Left hindlimb (tissue), 1 donor: ENCODE data around the gene IQGAP3.
"Not testable (repeated sequence)": the region's sequence is repeated elsewhere in the genome, so short reads cannot be mapped to it uniquely, and the experiment has no call there.

Source experiments
- DNase-seq: peaks from one replicate; pipeline ENCODE4 v3.0.0-alpha.2; 2018

The IQGAP3 gene

DNA sequence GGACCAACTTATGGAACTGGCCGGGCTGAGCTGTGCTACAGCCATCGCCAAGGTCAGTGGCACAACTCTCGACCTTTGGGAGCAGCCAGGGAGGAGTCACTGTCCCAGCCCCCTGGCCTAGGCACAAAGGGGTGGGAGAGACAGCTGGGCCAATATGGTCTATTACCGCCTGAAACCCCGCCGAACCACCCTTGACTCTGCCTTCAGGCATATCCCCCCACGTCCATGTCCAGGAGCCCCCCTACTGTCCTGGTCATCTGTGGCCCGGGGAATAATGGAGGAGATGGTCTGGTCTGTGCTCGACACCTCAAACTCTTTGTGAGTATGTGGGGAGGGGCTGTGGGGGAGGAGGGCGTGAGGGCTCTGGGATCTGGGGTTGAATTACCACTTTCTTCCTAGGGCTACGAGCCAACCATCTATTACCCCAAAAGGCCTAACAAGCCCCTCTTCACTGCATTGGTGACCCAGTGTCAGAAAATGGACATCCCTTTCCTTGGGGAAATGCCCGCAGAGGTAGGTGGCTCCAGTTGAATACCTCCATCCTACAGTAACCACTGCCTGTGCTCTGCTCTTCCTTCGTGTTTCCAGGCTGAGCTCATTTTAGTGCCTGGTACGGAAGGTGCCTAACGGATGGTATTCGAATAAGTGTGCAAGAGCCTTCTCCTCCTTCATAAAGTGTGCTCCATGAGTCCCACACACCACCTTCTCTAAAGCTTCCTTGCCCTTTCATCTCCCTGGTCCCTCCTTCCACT lies 20.0 kb upstream of the IQGAP3 start:
- no peak for DNase-seq

DNA sequence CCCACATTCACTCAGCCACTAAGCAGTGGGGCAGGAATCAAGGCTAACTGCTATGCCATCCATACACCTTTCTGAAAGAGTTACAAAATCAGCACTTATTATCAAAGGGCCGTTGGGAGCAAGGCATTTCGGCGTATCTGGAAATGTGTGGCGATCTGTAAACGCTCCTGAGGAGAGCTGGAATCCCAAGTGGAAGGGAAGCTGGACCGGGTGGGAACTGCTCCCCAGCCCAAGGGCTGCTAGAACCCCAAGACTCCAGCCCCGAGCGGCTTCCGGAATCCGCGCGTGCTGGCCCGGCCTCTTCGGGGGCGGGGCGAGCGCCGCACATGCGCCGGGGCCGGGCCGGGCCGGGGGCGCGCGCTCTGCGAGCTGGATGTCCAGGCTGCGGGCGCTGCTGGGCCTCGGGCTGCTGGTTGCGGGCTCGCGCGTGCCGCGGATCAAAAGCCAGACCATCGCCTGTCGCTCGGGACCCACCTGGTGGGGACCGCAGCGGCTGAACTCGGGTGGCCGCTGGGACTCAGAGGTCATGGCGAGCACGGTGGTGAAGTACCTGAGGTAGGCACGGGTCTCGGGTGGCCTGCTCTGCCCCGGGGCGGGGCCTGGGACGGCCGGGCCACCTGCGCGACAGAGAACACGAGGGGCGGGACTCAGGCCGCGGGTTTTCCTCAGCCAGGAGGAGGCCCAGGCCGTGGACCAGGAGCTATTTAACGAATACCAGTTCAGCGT lies 19.2 kb upstream of the IQGAP3 start, which contains the start of gene NAXE:
NAXE (plus strand) TSS at position 345 of the 726 bp plus-strand sequence; CDS start at position 374, 29 bp downstream.
- DNase-seq = peak; percentile 81

DNA sequence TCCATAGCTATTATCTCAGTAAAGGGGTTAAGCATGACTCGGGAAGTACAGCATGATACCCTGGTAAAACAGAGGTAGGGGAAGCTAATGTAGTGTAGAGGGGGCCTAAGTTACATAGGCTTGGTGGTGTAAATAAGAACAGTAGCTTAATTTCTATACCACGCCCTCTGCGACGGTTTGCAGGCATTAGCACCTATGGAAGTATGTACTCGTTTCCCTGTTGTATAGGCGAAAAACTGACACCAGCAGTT lies 18.7 kb upstream of the IQGAP3 start:
- DNase-seq = no peak

DNA sequence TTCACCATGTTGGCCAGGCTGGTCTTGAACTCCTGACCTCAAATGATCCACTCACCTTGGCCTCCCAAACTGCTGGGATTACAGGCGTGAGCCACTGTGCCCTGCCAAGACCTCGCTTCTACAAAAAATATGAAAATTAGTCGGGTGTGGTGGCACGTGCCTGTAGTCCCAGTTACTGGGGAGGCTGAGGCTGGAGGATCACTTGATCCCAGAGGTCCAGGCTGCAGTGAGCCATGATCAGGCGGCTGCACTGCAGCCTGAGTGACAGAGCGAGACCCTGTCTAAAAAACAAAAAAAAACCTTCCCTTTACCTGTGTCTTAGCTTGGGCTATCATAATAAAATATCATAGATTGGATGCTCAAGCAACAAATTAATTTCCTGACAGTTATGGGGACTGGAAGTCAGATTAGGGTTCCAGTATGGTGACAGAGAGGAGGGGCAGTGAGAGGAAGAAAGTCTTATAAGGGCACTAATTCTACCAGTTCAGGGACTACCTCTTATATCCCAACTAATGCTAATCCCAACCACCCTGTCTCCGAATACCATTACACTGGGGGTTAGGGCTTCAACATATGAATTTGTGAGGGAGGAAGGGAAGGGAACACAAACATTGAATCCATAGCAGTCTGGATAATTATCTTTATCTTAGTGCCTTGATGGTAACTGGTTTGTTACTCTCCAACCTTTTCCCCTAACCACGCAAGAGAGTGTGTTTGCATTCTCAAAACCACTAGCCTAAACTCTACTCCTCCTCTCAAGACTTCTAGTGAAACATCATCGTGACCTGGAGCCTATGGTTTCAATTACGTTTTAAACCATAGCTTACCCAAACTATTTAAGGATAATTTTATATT lies 18.2 kb upstream of the IQGAP3 start:
- no peak for DNase-seq

DNA sequence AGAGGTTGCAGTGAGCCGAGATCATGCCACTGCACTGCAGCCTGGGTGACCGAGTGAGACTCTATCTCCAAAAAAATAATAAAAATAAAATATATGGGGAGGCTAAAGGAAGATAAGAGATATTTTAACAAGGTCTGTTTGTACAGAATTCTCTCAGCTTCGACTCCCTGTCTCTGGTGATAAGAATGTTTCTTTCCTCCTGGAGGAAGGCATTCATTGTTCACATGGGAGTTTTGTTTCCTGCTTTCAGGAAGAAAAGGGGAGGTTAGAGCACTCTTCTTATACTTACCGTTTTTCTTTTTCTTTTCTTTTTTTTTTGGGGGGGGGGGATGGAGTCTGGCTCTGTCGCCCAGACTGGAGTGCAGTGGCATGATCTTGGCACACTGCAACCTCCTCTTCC lies 17.2 kb upstream of the IQGAP3 start:
- no peak for DNase-seq

DNA sequence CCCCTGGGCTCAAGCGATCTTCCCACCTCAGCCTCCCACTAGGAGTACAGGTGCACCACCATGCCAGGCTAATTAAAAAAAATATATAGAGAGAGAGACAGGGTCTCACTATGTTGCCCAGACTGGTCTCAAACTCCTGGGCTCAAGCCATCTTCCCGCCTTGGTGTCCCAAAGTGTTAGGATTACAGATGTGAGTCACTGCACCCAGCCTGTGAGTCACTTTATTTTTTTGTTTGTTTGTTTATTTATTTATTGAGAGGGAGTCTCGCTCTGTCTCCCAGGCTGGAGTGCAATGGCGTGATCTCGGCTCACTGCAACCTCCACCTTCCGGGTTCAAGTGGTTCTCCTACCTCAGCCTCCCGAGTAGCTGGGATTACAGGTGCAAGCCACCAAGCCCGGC lies 15.6 kb upstream of the IQGAP3 start:
- not testable (repeated sequence) for DNase-seq

DNA sequence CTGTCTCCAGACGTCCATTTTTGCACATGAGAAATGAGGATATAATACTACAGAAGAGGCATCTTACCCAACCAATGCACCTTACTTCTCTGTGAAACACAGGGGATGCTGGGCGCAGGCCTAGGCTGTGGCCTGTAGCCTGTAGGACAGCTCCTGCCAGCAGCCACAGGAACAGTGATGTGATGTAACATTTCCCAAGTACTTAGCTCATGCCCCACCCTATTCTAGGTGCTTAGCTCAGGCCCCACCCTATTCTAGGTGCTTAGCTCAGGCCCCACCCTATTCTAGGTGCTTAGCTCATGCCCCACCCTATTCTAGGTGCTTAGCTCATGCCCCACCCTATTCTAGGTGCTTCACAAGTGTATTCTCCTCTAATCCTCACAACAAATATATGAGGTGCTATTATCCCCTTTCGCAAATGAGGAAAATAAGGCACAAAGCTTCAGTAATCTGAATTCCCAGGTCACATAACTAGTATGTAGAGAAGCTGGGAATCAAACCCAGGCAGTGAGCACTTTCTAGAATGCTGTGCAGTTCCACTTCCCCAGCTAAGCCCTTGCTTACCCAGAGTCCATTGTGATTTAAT lies 14.6 kb upstream of the IQGAP3 start:
- no peak for DNase-seq

DNA sequence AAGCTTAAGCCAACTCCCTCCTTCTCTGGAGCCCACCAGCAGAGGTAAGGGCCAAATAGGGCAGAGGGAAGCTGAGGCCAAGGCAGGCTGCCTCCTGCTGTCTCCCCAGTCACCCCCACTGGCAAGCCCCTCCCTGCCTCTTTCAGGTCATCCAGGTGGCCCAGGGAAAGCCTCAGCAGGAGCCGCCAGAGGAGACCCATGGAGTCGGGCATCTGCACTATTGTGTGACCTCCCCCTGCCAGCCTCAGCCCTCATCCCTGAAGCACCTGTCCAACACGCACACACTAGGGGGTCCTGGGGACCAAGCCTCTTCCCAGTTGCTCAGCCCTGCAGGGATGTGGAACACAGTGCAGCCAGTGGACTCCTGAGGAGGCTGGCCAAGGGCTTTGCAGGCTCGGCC lies 14.0 kb upstream of the IQGAP3 start:
- no peak for DNase-seq

DNA sequence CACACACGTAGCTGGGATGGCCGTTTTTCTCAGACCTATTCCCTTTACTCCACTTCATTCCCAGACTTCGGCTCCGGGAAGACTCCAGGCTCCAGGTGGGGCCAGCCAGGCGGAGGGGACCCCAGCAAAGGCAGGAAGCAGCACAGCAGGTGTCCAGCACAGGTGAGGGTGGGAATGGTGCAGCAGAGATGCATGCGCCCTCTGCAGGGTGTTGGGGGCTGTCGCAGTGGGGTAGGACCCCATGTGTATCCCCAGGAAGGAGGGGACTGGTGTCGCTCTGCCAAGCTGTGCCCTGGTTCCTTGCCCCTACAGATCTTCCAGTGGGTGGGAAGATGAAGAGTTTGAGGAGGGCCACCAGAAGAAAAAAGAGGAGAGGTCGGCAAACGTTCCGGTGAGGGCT lies 12.4 kb upstream of the IQGAP3 start:
- DNase-seq = no peak

DNA sequence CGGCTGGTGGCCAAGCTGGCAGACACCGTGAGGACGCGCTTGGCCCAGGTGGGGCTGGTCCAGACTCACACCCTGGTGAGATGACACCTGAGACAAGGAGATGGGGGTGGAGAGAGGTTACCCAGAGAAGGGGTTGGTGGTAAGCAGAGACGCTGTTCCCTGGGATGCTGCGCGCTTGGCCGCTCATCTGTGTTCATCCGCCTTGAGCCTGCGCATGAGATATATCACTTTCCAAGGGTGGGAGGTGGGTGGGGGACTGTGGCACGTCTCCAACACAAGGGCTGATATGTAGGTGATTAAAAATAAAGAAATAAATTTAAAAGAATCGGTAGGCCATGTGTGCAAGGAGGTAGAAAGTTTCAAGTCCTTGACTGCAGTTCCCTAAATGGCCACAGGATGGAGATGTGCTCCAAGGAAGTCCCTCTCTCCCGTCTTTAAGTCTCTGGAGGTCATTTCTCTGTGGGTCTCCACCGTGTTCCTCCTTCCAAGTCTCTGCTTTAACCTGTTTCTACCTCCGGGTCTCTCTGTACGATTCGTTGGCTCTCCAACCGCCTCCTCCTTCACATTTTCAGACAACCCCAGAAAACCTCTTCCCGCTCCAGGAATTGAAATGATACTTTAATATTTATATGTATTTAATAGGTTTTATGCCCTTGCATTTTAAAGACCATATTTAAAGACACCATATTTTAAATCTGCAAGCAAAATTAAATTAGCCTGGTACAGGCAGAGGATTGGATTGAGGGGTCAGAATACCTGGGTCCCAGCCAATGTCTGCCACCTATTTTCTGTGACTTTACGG lies 11.7 kb upstream of the IQGAP3 start:
- DNase-seq = peak; percentile 55

DNA sequence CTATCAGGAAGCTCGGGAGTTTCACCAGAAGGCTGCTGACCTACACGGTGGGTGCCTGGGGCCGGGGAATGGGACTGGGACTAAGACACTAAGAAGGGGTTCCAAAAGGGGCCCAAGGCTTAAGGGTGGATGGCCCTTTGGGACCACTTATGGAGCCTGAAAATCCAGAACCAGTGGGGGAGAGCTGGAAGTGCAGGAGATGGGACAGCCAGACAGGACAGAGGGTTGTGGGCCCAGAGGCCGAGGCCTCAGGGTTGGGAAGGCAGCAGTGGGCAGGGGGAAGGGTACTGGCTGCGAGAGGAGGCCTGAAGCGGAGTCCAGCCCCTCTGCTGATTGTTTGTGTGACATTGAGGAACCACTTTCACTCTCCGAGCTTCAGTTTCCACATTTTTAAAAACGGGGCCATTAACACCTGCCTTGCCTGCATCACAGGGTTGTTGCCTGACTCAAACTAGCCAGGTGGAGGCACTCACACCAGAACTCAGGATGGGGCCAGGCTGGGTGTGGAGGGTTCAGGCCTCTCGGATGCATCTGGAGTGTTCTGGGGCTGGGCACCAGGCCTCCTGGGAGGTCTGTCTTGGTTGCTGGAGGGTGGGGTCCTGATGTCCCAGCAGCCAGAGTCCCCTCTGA lies 10.1 kb upstream of the IQGAP3 start:
- DNase-seq = no peak

DNA sequence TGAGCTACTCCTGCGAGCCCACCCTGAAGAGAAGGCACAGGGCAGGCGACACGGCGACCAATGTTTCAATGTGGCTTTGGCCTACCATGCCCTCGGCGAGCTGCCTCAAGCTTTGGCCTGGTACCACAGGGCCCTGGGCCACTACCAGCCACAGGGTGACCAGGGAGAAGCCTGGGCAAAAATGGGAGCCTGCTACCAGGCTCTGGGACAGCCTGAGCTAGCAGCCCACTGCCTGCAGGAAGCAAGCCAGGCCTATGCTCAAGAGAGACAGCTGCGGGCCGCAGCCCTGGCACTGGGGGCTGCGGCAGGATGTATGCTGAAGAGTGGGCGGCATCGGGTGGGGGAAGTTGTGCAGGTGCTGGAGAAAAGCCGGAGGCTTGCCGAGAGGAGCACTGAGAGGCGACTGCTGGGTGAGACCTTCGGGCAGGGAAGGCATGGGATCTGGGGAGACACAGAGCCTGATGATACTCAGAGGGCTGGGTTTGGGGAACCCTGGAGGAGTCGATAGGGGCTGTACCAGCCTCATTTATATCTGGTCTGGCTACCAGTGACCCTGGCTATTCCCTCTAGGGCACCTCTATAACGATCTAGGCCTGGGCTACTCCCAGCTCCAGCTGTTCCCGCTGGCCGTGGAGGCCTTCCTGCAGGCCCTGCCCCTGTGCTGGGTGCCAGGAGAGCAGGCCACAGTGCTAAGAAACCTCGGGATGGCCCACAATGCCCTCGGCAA lies 9.5 kb upstream of the IQGAP3 start:
- DNase-seq = no peak

DNA sequence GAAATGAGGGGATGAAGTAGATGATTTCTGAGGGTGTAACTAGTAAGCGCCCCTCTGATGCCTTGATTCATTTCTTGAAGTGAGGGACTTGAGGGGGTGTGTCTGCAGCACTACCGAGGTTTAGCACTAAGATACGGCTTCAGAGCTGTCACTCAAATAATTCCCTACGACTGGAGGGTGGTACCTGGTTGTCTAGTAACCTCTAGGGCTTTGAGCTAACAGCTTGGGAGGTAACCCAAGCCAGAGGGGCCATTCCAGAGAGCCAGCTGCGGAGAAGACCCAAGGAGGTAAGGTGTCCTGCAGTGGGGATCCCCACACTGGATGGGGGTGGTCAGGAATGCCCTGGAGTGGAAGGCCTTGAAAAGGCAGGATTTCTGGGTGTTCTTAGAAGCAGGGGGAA lies 7.1 kb upstream of the IQGAP3 start, which contains the start of gene TTC24:
TTC24 (plus strand) TSS at position 252 of the 400 bp plus-strand sequence. CDS start 1,642 bp downstream, outside the sequence.
- no peak for DNase-seq

DNA sequence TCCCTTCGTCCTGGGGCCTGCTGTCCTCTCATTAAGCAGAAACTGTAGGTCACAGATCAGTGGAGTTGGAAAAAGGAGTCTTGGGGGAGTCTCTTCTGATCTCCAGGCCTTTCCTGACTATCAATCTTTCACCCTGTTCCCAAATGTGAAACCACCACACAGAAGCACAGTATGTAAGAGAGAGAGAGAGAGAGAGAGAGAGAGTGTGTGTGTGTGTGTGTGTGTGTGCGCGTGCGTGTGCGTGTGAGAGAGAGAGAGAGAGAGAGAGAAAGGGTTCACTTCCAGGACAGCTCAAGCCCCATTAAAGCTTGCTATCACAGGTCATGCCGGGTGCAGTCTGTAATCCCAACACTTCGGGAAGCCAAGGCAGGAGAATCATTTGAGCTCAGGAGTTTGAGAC lies 5.7 kb upstream of the IQGAP3 start:
- no peak for DNase-seq

DNA sequence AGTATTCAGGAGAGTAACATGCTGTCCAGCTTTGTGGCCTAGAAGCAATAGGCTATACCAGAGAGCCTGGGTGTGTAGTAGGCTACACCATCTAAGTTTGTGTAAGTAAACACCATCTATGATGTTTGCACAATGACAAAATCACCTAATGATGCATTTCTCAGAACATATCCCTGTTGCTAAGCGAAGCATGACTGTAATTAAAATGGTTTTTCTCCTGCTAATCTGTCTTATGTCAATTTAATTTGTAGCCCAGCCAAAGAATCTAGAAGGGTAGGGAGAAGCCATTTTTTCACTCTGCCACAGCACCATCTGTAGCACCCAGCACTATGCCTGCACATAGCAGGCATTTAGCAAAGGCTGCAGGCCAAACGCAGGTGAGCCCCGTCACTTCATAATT lies 5.2 kb upstream of the IQGAP3 start:
- DNase-seq = no peak

DNA sequence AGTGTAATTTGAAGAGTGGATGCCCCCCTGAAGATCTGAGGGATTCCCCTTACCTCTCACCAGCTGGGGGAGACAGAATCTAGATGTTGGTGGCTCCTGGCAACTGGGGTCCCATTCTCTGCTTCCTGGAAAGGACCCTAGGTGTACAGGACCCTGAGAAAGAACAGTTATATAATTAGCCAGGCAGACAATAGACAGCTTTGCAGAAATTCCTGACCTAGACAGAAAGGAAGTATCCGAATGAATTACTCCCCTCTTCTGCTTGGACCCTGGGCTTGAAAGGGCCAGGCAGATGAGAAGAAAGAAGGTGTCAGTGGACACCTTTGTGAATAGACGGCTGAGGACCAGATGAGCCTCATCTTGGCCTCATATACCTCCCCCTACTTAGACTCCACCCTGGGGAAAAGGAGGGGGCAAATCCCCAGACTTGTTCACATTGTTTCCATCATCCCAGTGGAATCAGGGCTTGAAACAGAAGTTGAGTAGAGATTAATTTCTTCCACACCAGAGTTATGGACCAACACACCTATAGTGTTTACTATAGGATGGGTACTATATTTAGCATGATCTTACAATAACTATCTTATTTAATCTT lies 1.8 kb upstream of the IQGAP3 start:
- no peak for DNase-seq

DNA sequence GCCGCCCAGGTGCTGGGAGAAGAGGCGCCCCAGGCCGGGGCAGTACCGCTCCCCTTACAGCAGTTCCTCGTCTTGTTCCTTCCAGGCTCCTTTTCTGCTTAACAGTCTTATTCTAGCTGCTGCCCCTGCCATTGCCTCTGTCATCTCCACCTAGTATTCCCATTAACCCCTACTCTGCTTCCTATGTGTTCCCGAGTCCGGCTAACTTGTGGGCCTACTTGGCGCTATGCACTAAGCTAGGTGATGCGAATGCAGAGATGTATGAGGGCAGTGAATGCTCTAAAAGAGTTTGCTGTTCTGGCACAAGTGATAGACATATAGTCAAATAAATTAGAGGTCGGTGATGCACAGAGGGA lies 276 bp upstream of the IQGAP3 start:
- DNase-seq = no peak

DNA sequence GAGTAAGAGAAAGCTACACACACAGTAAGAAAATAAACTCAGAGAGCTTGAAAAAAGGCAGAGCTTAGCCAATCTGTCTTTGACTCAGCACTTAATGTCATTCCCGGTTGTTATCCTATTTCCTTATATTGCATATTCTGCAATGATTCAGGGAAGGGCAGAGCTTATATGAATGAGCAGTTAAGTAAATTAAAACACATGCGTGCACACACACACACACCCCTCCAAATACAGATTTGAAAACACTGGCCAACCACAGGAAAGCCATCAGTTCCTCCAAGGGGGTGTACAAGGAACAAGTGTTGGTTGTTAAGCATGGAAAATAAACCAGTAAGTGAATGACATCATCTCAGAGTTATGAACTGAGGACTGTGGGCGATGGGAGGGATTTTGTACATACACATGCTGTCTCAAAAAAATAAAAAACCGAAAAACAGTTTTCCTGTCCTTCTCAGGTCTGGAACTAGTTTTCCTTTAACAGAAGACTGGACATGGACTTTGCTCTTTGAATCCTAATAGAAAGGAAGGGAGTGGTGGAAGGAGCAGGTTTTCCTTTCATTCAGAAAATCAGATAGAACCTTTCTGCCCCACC lies 1.0 kb downstream of the IQGAP3 start:
- peak; percentile 53 for DNase-seq

DNA sequence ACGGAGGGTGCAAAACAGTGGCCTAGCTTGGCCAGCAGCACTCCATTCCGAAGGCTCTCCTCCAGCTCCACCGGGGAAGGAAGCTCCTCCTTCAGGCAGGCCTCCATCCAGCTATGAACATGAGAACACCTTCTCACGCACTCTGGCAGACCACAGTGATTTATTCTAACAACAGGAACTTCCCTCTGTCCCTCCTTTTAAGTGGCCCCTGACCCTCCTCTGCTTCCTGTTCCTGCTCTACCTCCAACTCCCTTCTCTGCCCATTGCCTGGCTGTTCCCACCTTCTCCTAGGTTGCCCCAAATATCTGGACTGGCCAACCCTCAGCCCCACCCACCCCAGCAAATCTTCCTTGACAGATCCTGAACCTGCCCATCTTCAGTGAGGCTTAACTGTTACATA lies 5.9 kb downstream of the IQGAP3 start:
- no peak for DNase-seq

DNA sequence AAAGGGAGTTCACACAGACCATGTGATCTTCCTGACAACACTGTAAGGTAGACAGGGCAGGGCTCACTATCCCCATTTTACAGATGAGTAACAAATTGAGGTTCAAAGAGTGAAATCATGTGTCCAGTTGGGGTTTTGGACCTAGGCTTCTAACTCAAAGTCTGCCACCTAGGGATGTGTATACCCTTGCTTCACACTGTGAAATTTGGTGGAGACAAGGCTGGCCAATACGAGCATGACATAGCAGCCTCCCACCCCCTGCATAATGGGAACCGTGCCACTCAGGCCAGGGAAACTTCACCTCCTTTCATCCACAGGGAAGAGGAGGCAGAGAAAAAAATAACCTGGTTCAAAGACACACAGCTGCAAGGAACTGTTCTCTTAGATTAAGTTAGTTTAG lies 6.8 kb downstream of the IQGAP3 start:
- DNase-seq = no peak
